Measurements from ENCODE around the gene OSTC. TPM values are rescaled to one million over a fixed set of nuclear protein-coding genes. Genes with fewer than 3 reads are reported as not detected.

OSTC gene
- polyA plus RNA-seq, 1 experiment = 172 TPM

- ChIA-PET POLR2A (interaction anchor here (0.5 kb wide), 1 partner anchor 1074 kb away, joined by 9 read pairs; no protein-coding TSS in a partner anchor), CTCF (interaction anchor here (1.8 kb wide), 1 partner anchor 16 kb away, joined by 4 read pairs; no protein-coding TSS in a partner anchor)
- Histone ChIP-seq H3K36me3 (ENCODE audit: control insufficient read depth, insufficient read depth, low read length) (peaks cover 11% of the 10 kb centered on the region), H3K27me3 (ENCODE audit: control insufficient read depth, insufficient read depth, low read length) (no peaks in the 10 kb centered on the region), H3K4me3 (ENCODE audit: low read depth, low read length) (peak overlapping the region; percentile 83)
- no peak for TF ChIP-seq CTCF (IDR thresholded peaks at IDR 0.05; ENCODE audit: insufficient read depth, low read depth, low read length)
- DNase-seq (ENCODE audit: low read depth) = no peak
These were observed 29.2 kb upstream of the OSTC start for GRCh38 chr4:108620933-108621905.

- ChIA-PET CTCF (no interaction called here), POLR2A (no interaction called here)
- no peak overlapping the region for H3K4me3 ChIP-seq (ENCODE audit: low read depth, low read length)
- DNase-seq (ENCODE audit: low read depth) = no peak
- no peak for TF ChIP-seq CTCF (IDR thresholded peaks at IDR 0.05; ENCODE audit: insufficient read depth, low read depth, low read length)
- peaks cover 11% of the 10 kb centered on the region for H3K36me3 ChIP-seq (ENCODE audit: control insufficient read depth, insufficient read depth, low read length)
- H3K27me3 ChIP-seq (ENCODE audit: control insufficient read depth, insufficient read depth, low read length) = no peaks in the 10 kb centered on the region
These were observed 28.4 kb upstream of the OSTC start for GRCh38 chr4:108622022-108622421.

- Histone ChIP-seq H3K4me3 (ENCODE audit: low read depth, low read length) (no peak overlapping the region), H3K27me3 (ENCODE audit: control insufficient read depth, insufficient read depth, low read length) (no peaks in the 10 kb centered on the region), H3K36me3 (ENCODE audit: control insufficient read depth, insufficient read depth, low read length) (peaks cover 13% of the 10 kb centered on the region)
- DNase-seq (ENCODE audit: low read depth) = no peak
- no peak for TF ChIP-seq CTCF (IDR thresholded peaks at IDR 0.05; ENCODE audit: insufficient read depth, low read depth, low read length)
- ChIA-PET CTCF (interaction anchor here (1.2 to 1.5 kb wide), 2 partner anchors 28 to 51 kb away, joined by 3 read pairs; partner anchors contain the start of gene OSTC), POLR2A (no interaction called here)
These were observed 27.6 kb upstream of the OSTC start for GRCh38 chr4:108622828-108623227.

- ChIA-PET POLR2A (interaction anchor here (1.0 kb wide), 1 partner anchor 25 kb away, joined by 9 read pairs; no protein-coding TSS in a partner anchor), CTCF (interaction anchor here (1.5 kb wide), 1 partner anchor 52 kb away, joined by 3 read pairs; no protein-coding TSS in a partner anchor)
- no peak for TF ChIP-seq CTCF (IDR thresholded peaks at IDR 0.05; ENCODE audit: insufficient read depth, low read depth, low read length)
- peaks cover 13% of the 10 kb centered on the region for H3K36me3 ChIP-seq (ENCODE audit: control insufficient read depth, insufficient read depth, low read length)
- no peak for DNase-seq (ENCODE audit: low read depth)
- H3K4me3 ChIP-seq (ENCODE audit: low read depth, low read length) = no peak overlapping the region
- H3K27me3 ChIP-seq (ENCODE audit: control insufficient read depth, insufficient read depth, low read length) = no peaks in the 10 kb centered on the region
These were observed 25.9 kb upstream of the OSTC start for GRCh38 chr4:108624263-108625056.

GRCh38 chr4:108626056-108626455 lies 24.3 kb upstream of the OSTC start:
- H3K36me3 ChIP-seq (ENCODE audit: control insufficient read depth, insufficient read depth, low read length) = peaks cover 16% of the 10 kb centered on the region
- DNase-seq (ENCODE audit: low read depth) = no peak
- TF ChIP-seq CTCF (IDR thresholded peaks at IDR 0.05; ENCODE audit: insufficient read depth, low read depth, low read length) = no peak
- ChIA-PET CTCF (no interaction called here), POLR2A (no interaction called here)
- H3K27me3 ChIP-seq (ENCODE audit: control insufficient read depth, insufficient read depth, low read length) = no peaks in the 10 kb centered on the region
- H3K4me3 ChIP-seq (ENCODE audit: low read depth, low read length) = no peak overlapping the region

Measured in BJ (cell line).